GM21619 (cell line): ENCODE results near the gene GFI1B.

Experiments
- ATAC-seq: cut with Tn5 transposase; IDR thresholded peaks from one replicate; pipeline ENCODE4 v1.9.1; 2021; ENCODE audit not compliant: unreplicated experiment

The GFI1B gene

GRCh38 chr9:132978451-132979131 is at the start of gene GFI1B:
TSS of gene GFI1B (plus strand) at chr9:132978694. CDS start at chr9:132986679, 7,985 bp downstream.
- no peak for ATAC-seq

DNA sequence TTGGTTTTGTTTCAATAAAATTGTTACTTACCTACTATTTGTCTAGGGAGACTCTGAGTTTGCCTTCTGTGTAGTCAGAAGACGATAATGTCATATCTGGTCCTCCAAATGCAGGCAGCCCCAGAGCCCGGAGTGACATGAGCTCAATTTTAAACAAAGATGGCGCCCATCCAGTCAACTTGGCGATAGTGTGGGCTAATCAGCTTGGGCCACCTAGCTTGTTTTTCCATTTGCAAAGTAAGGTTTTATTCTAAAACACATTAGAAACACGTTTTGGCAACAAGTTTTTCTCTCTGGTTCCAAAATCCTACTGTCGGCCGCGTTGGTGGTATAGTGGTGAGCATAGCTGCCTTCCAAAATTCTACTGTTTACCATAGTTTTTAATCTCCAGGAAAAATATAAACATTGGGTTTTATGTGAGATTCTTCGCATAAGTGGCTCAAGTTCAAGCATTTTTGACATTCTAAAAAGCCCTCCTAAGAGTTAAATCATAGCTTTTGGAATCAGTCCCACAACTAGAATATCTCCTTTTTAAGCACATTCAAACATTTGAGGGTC is 47.2 kb upstream of the GFI1B start:
- ATAC-seq, result no peak

DNA sequence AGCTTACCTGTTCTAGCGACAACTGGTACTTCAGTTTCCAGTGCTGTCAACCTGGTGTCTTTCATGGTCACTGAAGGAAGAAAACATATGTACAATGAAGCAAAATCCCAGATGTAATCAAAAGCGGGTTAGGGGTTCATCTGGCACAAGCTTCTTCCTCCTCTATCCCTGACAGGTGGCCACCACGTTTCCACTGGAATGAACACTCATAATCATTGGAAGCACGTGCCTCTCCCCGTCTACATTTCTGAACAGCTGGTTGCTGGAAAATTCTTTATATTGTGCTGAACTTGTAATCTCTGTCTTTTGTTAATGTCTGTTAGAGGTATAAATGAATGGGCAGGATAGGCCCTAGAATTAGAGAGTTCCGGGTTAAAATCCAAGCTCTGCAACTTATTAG is 43.5 kb upstream of the GFI1B start:
- ATAC-seq, result no peak

GRCh38 chr9:132937463-132937901 is 41.0 kb upstream of the GFI1B start:
- ATAC-seq, result no peak

DNA sequence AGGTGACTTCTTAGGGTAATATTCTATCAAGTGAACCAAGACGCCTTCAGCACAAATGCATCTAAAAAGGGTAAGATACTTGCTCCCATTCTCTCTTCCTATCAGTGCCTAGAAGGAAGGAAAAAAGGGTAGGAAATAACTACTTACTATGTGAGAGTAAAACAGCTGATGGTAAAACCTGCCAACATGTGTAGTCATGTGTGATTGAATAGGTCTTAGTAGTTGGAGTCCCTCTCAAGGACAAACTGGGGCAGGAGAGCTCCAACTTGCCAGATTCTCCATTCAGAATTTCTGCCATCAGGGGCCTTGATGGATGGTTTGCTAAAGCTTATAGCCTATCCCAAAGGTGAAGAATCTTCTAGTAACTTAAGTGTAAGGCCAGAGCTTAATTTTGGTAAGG is 39.3 kb upstream of the GFI1B start:
- no peak for ATAC-seq

GRCh38 chr9:132942541-132943182 is 35.8 kb upstream of the GFI1B start:
- ATAC-seq, result no peak

- peak; percentile 8 for ATAC-seq
Observed at GRCh38 chr9:132943651-132944293, 34.7 kb upstream of the GFI1B start.

GRCh38 chr9:132944294-132945185 is 34.0 kb upstream of the GFI1B start, which contains the start of gene TSC1:
TSS of gene TSC1 (minus strand) at chr9:132944616. CDS start at chr9:132928872, 15,744 bp downstream.
- ATAC-seq, result peak; percentile 62

- no peak for ATAC-seq
Observed at GRCh38 chr9:132945186-132946130, 33.0 kb upstream of the GFI1B start.

DNA sequence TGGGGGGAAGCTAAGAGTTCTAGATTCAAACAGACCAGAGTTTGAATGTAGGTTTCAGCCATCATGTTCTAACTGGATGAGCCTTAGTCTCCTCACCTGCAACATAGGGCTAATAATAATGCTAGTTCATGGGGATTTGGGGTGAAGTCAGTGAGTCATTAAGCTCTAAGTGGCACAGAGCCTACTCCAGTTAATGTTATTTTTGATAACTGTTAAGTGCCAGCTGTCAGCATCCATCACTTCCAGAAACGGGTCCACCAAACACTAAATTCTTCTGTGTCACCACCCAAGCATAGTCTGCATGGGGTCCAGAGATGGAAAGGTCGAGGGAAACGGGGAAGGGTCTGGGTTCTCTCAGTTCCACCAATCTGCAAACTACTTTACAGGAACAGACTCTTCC is 32.3 kb upstream of the GFI1B start:
- ATAC-seq, result no peak

DNA sequence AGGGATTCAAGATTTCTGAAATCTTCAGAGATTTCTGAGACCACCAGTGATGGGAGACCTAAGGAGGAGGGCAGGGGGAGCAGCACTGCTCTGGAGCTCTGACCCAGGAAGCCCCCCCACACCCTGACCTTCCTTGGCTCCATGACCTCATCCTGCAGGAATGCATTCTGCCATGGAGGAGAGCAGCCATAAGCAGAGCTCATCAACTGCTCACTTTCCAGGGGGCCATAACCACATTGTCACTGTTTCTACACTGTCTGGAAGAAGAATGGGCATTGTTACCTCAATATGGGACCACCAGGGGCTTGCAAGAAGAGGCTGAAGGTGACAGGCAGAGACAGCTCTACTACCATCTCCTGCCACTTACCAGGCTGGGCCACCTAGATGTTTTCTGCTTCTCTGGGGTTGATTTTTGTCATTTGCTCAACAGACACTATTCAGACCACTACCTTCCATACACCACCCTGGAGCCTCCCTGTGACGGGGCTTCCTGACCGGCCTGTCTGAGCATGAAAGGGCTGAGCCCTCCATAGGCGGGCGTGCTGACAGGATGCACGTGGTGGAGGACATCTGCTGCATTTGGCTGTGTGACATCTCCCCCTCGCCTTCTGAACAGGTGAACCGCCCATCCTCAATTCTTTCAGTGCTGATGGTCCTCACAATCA is 31.7 kb upstream of the GFI1B start:
- no peak for ATAC-seq

DNA sequence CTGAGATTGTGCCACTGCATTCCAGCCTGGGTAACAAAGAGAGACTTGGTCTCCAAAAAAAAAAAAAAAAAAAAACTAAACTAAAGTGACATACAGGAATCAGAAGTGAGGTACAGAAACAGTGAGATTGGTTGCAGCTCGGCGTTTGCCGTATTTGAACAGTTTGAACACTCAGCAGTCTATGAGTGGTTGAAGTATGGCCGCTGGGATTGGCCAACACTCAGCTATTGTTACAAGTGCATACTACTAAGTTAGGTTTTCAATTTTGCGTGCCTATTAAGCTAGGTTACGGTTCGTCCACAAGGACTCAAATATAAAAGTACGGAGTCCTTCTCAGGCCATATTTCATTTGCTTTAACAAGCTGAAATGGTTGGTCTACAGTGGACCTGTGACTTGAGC is 30.7 kb upstream of the GFI1B start:
- no peak for ATAC-seq

- no peak for ATAC-seq
Observed at GRCh38 chr9:132948482-132949050, 29.9 kb upstream of the GFI1B start.

GRCh38 chr9:132949709-132950108 is 28.8 kb upstream of the GFI1B start:
- ATAC-seq, result no peak

- no peak for ATAC-seq
Observed at GRCh38 chr9:132955123-132955522, 23.4 kb upstream of the GFI1B start.

DNA sequence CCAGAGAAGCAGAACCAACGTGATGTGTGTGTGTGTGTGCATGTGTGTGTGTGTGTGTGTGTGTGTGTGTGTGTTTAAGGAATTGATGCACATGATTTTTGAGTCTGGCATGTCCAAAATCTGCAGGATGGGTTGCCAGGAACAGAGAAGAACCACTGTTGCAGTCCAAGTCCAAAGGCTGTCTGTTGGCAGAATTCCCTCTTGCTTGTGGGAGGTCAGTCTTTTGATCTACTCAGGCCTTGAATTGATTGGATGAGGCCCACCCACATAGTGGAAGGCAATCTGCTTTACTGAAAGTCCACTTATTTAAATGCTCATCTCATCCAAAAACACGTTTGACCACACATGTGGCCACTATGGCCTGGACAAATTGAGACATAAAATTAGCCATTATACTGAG is 22.7 kb upstream of the GFI1B start:
- ATAC-seq, result no peak

DNA sequence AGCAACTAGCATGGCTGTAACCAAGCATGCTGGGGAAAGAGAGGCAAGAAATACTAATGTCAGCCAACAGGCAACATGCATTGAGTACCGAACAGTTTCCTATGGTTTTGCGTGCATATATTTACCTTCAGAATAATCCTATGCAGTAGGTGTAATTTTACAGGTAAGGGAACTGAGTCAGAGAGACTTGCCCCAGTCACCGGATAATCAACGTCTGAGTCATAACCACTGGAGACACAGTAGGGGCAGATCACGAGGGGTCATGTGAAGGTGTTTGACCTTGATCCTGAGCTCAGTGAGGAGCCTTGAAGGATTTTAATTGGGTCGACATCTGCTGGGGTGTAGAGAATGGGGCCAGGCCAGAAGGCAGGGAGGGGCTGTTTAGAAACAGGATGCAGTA is 20.7 kb upstream of the GFI1B start:
- no peak for ATAC-seq

DNA sequence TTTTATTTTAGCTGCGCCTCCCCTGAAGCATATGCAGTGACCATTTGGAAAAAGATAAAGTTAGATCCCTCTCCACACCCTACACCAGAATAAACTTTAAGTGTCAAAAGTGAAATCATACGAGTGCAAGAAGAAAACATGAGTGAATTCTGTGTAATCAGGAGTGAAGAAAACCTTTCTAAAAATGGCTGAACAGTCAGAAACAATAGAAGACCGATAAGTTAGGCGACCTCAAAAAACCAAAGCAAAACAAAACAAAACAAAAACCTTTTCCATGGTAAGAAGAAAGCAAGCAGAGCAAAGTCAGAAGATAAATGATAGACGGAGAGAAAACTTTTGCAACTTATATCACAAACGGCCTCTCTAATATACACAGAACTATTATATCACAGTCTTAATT is 17.5 kb upstream of the GFI1B start:
- ATAC-seq, result no peak

GRCh38 chr9:132965478-132965877 is 13.0 kb upstream of the GFI1B start:
- ATAC-seq, result no peak
